IMR-90 (cell line): ENCODE data around the gene DOCK9. TPM values are rescaled to one million over a fixed set of nuclear protein-coding genes. Genes with fewer than 3 reads are reported as not detected.

ENCODE experiments used
- ATAC-seq: fragments of 200-7000 bp; cut with Tn5 transposase; 2 replicates; pipeline ENCODE4 v1.9.1; 2020; ENCODE audit warnings: low read depth, mild to moderate bottlenecking, moderate library complexity
- BruUV-seq: library from RNA; stranded (reverse); fragments of 400-500 nt; replicated peaks from 2 replicates; lab custom pipeline; 2021; lab: Mats Ljungman, UMichigan
- CTCF ChIA-PET: fragments of 300-600 bp; formaldehyde crosslinking; extraction: SDS; loops from one replicate; lab custom pipeline; 2021; ENCODE audit warnings: antibody characterized with exemption; lab: Yijun Ruan, JAX
- POLR2A ChIA-PET: fragments of 300-600 bp; sonication (Branson Sonifier 250); formaldehyde crosslinking; loops from one replicate; lab custom pipeline; 2022; ENCODE audit warnings: antibody characterized with exemption; ENCODE audit not compliant: unreplicated experiment; lab: Charles Lee
- DNase-seq: peaks from one replicate; pipeline ENCODE4 v3.0.0; 2013
- H2AFZ ChIP-seq: replicated peaks from 2 replicates; pipeline ENCODE3; 2013; ENCODE audit warnings: low read length, mild to moderate bottlenecking; ENCODE audit not compliant: poor library complexity
- H2AK5ac ChIP-seq: 2 replicates; pipeline ENCODE4 v1.6.1; 2013; ENCODE audit warnings: low read depth, low read length, inconsistent platforms
- H2AK9ac ChIP-seq: replicated peaks from 2 replicates; pipeline ENCODE3; 2013; ENCODE audit warnings: mild to moderate bottlenecking, low read depth, low read length, moderate library complexity; ENCODE audit not compliant: poor library complexity
- H2BK120ac ChIP-seq: 2 replicates; pipeline ENCODE4 v1.6.1; 2013; ENCODE audit warnings: low read depth, low read length, inconsistent platforms
- H2BK15ac ChIP-seq: 3 replicates; pipeline ENCODE4 v1.6.1; 2013; ENCODE audit warnings: low read depth, low read length, inconsistent platforms
- H2BK20ac ChIP-seq: 2 replicates; pipeline ENCODE4 v1.6.1; 2013; ENCODE audit warnings: low read depth, mild to moderate bottlenecking, inconsistent platforms, low read length, moderate library complexity
- H2BK5ac ChIP-seq: 2 replicates; pipeline ENCODE4 v1.6.1; 2013; ENCODE audit warnings: mild to moderate bottlenecking, low read depth, low read length, inconsistent platforms; ENCODE audit not compliant: poor library complexity, severe bottlenecking
- H3K14ac ChIP-seq: replicated peaks from 2 replicates; pipeline ENCODE4 v1.6.1; 2013; ENCODE audit warnings: low read depth, low read length, inconsistent platforms
- H3K18ac ChIP-seq: 2 replicates; pipeline ENCODE4 v1.6.1; 2013; ENCODE audit warnings: low read depth, low read length, control low read depth
- H3K23ac ChIP-seq: 2 replicates; pipeline ENCODE4 v1.6.1; 2013; ENCODE audit warnings: low read depth, low read length, inconsistent platforms
- H3K27ac ChIP-seq: 2 replicates; pipeline ENCODE4 v1.5.1; 2013; ENCODE audit warnings: mild to moderate bottlenecking, control low read depth, low read length; ENCODE audit not compliant: insufficient read depth
- H3K27me3 ChIP-seq: 2 replicates; pipeline ENCODE4 v1.6.1; 2013; ENCODE audit warnings: low read length; ENCODE audit not compliant: control insufficient read depth, insufficient read depth
- H3K36me3 ChIP-seq: 2 replicates; pipeline ENCODE4 v1.6.1; 2013; ENCODE audit warnings: low read length, mixed read lengths; ENCODE audit not compliant: control insufficient read depth, insufficient read depth
- H3K4ac ChIP-seq: 2 replicates; pipeline ENCODE4 v1.6.1; 2013; ENCODE audit warnings: low read depth, low read length, inconsistent platforms
- H3K4me1 ChIP-seq: 2 replicates; pipeline ENCODE4 v1.6.1; 2013; ENCODE audit warnings: low read length, mixed read lengths; ENCODE audit not compliant: control insufficient read depth, insufficient read depth
- H3K4me2 ChIP-seq: 2 replicates; pipeline ENCODE4 v1.6.1; 2013; ENCODE audit warnings: low read depth, mild to moderate bottlenecking, control low read depth, low read length, moderate library complexity
- H3K4me3 ChIP-seq: 2 replicates; pipeline ENCODE4 v1.5.1; 2013; ENCODE audit warnings: low read depth, mild to moderate bottlenecking, control low read depth, low read length, moderate library complexity; ENCODE audit not compliant: insufficient read depth
- H3K56ac ChIP-seq: 2 replicates; pipeline ENCODE4 v1.6.1; 2013; ENCODE audit warnings: low read length, inconsistent platforms; ENCODE audit not compliant: insufficient read depth; ENCODE audit errors: extremely low read depth
- H3K79me1 ChIP-seq, 2 experiments: 2 replicates each; pipeline ENCODE4 v1.6.1; 2013; ENCODE audit warnings: low read length in 2 of 2, inconsistent platforms in 1 of 2, low read depth in 1 of 2
- H3K9ac ChIP-seq: 2 replicates; pipeline ENCODE4 v1.6.1; 2013; ENCODE audit warnings: low read depth, low read length, control low read depth
- H3K9me1 ChIP-seq: 2 replicates; pipeline ENCODE4 v1.6.1; 2013; ENCODE audit warnings: low read length, inconsistent platforms; ENCODE audit not compliant: insufficient read depth
- H3K9me3 ChIP-seq: 2 replicates; pipeline ENCODE4 v1.6.1; 2013; ENCODE audit warnings: low read length; ENCODE audit not compliant: control insufficient read depth, insufficient read depth
- H4K20me1 ChIP-seq: 2 replicates; pipeline ENCODE4 v1.6.1; 2013; ENCODE audit warnings: low read length, inconsistent platforms; ENCODE audit not compliant: insufficient read depth
- H4K5ac ChIP-seq: 2 replicates; pipeline ENCODE4 v1.6.1; 2013; ENCODE audit warnings: mild to moderate bottlenecking, low read depth, low read length, control low read depth
- H4K8ac ChIP-seq, 2 experiments: 2 replicates each; pipeline ENCODE4 v1.6.1; 2013; ENCODE audit warnings: low read depth in 2 of 2, low read length in 2 of 2, control low read depth in 1 of 2, inconsistent platforms in 1 of 2
- H4K91ac ChIP-seq: 2 replicates; pipeline ENCODE4 v1.6.1; 2013; ENCODE audit warnings: low read depth, low read length, inconsistent platforms; ENCODE audit not compliant: insufficient read depth
- BHLHE40 ChIP-seq: fragments of 150-350 bp; IDR thresholded peaks from 2 replicates; pipeline ENCODE4 v1.6.1; 2016; ENCODE audit warnings: mild to moderate bottlenecking, low read depth, low read length
- CEBPB ChIP-seq: IDR thresholded peaks from 2 replicates; pipeline ENCODE4 v1.6.1; 2012; ENCODE audit warnings: low read depth, low read length, improper control_type of control experiment
- CHD1 ChIP-seq: IDR thresholded peaks from 2 replicates; pipeline ENCODE4 v1.6.1; 2012; ENCODE audit warnings: low read depth, low read length, improper control_type of control experiment
- ELK1 ChIP-seq: fragments of 150-350 bp; IDR thresholded peaks from 2 replicates; pipeline ENCODE4 v1.6.1; 2016; ENCODE audit warnings: low read depth, mild to moderate bottlenecking, low read length, moderate library complexity, borderline replicate concordance
- FOS ChIP-seq: fragments of 150-350 bp; IDR thresholded peaks from 2 replicates; pipeline ENCODE4 v1.6.1; 2016; ENCODE audit warnings: low read depth, low read length
- MAFK ChIP-seq: IDR thresholded peaks from 2 replicates; pipeline ENCODE4 v1.6.1; 2012; ENCODE audit warnings: low read depth, low read length, improper control_type of control experiment
- MAZ ChIP-seq: IDR thresholded peaks from 2 replicates; pipeline ENCODE4 v1.6.1; 2012; ENCODE audit warnings: low read depth, mild to moderate bottlenecking, low read length, improper control_type of control experiment, moderate library complexity, borderline replicate concordance
- MXI1 ChIP-seq: IDR thresholded peaks from 2 replicates; pipeline ENCODE4 v1.6.1; 2012; ENCODE audit warnings: low read depth, mild to moderate bottlenecking, low read length, moderate library complexity, borderline replicate concordance
- NFE2L2 ChIP-seq: fragments of 150-350 bp; IDR thresholded peaks from 2 replicates; pipeline ENCODE4 v1.6.1; 2016; ENCODE audit warnings: low read depth, mild to moderate bottlenecking, low read length
- RCOR1 ChIP-seq: IDR thresholded peaks from 2 replicates; pipeline ENCODE4 v1.6.1; 2012; ENCODE audit warnings: mild to moderate bottlenecking, low read length, improper control_type of control experiment; ENCODE audit not compliant: insufficient replicate concordance
- RFX5 ChIP-seq: IDR thresholded peaks from 2 replicates; pipeline ENCODE4 v1.8.0; 2012; ENCODE audit warnings: low read depth, mild to moderate bottlenecking, low read length, moderate library complexity
- SMC3 ChIP-seq: fragments of 150-350 bp; IDR thresholded peaks from 2 replicates; pipeline ENCODE4 v1.6.1; 2016; ENCODE audit warnings: low read depth, mild to moderate bottlenecking, antibody characterized with exemption, low read length, moderate library complexity
- WGBS, 2 experiments: methylation state at CpG; one replicate each; pipeline versions ENCODE4 v1.1.5 to v1.1.7; 2013; ENCODE audit warnings: missing lambda C conversion rate in 2 of 2; ENCODE audit not compliant: insufficient read length in 1 of 2; ENCODE audit errors: extremely low coverage in 2 of 2; 5-methylcytosine and 5-hydroxymethylcytosine counted together
- dilution Hi-C: fragments of 300-500 bp; cut with HindIII; formaldehyde crosslinking; loops from one replicate; pipeline ENCODE4 v1.14.3; 2018; ENCODE audit warnings: low sequenced_read_pairs; ENCODE audit not compliant: unreplicated experiment
- in situ Hi-C: fragments of 300-500 bp; cut with MboI; formaldehyde crosslinking; loops from 3 replicates; pipeline ENCODE4 v1.14.3; 2019; ENCODE audit warnings: low sequenced_read_pairs, inconsistent platforms, mixed read lengths
- intact Hi-C: fragments of 100-400 bp; cut with micrococcal nuclease; formaldehyde crosslinking; loops from 2 replicates; pipeline ENCODE4 v1.10.0; 2022
- polyA plus RNA-seq, 3 experiments: library from polyadenylated mRNA; depleted of rRNA; stranded (reverse); fragments of >200 nt; gene quantifications; 2 replicates each; pipeline ENCODE4 v1.2.3, GENCODE V29; 2012; ENCODE audit warnings: low replicate concordance in 1 of 3
- total RNA-seq: library from RNA; depleted of rRNA; stranded (reverse); fragments of >200 nt; gene quantifications from 2 replicates; pipeline ENCODE4 v1.2.3, GENCODE V29; 2012
- TF ChIP-seq, protein P1 (sequence below): conservative IDR thresholded peaks from 2 replicates; pipeline ENCODE4 v1.5.1; 2012; ENCODE audit warnings: mild to moderate bottlenecking, low read depth, low read length, improper control_type of control experiment
- TF ChIP-seq, protein P2 (sequence below): fragments of 150-350 bp; IDR thresholded peaks from 2 replicates; pipeline ENCODE4 v1.6.1; 2017; ENCODE audit warnings: mild to moderate bottlenecking, antibody characterized with exemption, low read length, low read depth

Gene DOCK9
- total and polyA plus RNA-seq, 2 of the 4 experiments (the other 2 are of a cell fraction) = 4.8 to 7.2 TPM

DNA sequence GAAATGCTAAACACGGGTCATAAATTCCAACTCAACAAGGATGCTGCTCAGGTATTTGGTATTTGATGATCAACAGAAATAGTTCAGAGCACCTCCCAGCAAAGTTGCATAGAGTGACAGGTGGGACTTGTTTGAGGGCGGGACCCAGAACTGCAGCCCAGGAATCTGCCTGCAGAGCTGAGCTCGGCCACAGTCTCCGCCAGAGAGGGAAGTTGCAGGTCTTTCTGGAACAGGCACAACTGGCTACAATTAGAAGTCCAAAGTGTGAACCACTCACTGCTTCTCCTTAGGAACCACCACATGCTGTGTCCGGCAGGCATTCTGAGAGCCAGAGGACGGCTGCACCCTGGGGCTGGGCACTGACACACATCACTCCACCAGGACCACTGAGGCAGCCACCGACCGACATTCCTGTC is 226.5 kb downstream of the DOCK9 start:
- Histone ChIP-seq H4K20me1 (no peaks in the 10 kb centered on the region), H3K23ac (no peak overlapping the region), H2AK5ac (no peak overlapping the region), H3K18ac (no peak overlapping the region), H3K4ac (no peak overlapping the region), H3K9me1 (no peaks in the 10 kb centered on the region; the same call in 1 of the 2 replicates), H2BK120ac (no peak overlapping the region), H4K91ac (no peak overlapping the region), H3K27me3 (peaks cover 42% of the 10 kb centered on the region), H2BK15ac (no peak overlapping the region), H4K8ac (no peak overlapping the region), H2BK5ac (no peak overlapping the region), H3K9me3 (peaks cover 9% of the 10 kb centered on the region), H3K56ac (no peak overlapping the region), H3K79me1 (no peaks in the 10 kb centered on the region), H3K36me3 (no peaks in the 10 kb centered on the region; the same call in 1 of the 2 replicates), H3K4me3 (no peak overlapping the region), H3K9ac (no peak overlapping the region), H3K4me2 (no peak overlapping the region), H2AFZ (no peak overlapping the region), H4K5ac (no peak overlapping the region), H3K14ac (no peak overlapping the region), H3K27ac (no peak overlapping the region), H3K4me1 (no peaks in the 10 kb centered on the region; the same call in 1 of the 2 replicates), H2AK9ac (no peak overlapping the region), H2BK20ac (no peak overlapping the region)
- BruUV-seq = no TSS peak
- intact Hi-C loops = no loop called here
- dilution Hi-C loops = no loop called here
- in situ Hi-C loops = no loop called here
- ChIA-PET POLR2A (no interaction called here), CTCF (interaction anchor here (0.9 kb wide), 1 partner anchor 11 kb away, joined by 3 read pairs; no protein-coding TSS in a partner anchor)
- DNase-seq (no peak), ATAC-seq (no peak; the same call in 1 of the 2 replicates)
- WGBS, 2 experiments = 40% methylated on average over 5 of the region's 8 CpGs; no CpG with 5 or more reads in 1 of the 2 experiments
- no peak for TF ChIP-seq MAFK
- TF ChIP-seq, protein P1, sequence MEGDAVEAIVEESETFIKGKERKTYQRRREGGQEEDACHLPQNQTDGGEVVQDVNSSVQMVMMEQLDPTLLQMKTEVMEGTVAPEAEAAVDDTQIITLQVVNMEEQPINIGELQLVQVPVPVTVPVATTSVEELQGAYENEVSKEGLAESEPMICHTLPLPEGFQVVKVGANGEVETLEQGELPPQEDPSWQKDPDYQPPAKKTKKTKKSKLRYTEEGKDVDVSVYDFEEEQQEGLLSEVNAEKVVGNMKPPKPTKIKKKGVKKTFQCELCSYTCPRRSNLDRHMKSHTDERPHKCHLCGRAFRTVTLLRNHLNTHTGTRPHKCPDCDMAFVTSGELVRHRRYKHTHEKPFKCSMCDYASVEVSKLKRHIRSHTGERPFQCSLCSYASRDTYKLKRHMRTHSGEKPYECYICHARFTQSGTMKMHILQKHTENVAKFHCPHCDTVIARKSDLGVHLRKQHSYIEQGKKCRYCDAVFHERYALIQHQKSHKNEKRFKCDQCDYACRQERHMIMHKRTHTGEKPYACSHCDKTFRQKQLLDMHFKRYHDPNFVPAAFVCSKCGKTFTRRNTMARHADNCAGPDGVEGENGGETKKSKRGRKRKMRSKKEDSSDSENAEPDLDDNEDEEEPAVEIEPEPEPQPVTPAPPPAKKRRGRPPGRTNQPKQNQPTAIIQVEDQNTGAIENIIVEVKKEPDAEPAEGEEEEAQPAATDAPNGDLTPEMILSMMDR = no peak
- no peak for TF ChIP-seq MAZ
- TF ChIP-seq MXI1 = no peak
- TF ChIP-seq BHLHE40 = no peak
- TF ChIP-seq, protein P2, sequence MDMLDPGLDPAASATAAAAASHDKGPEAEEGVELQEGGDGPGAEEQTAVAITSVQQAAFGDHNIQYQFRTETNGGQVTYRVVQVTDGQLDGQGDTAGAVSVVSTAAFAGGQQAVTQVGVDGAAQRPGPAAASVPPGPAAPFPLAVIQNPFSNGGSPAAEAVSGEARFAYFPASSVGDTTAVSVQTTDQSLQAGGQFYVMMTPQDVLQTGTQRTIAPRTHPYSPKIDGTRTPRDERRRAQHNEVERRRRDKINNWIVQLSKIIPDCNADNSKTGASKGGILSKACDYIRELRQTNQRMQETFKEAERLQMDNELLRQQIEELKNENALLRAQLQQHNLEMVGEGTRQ = no peak
- TF ChIP-seq FOS = no peak
- no peak for TF ChIP-seq CEBPB
- TF ChIP-seq RFX5 = no peak
- no peak for TF ChIP-seq NFE2L2
- TF ChIP-seq SMC3 = no peak
- TF ChIP-seq ELK1 = no peak
- no peak for TF ChIP-seq RCOR1
- TF ChIP-seq CHD1 = no peak
